Measurements from ENCODE around the gene NPBWR2.

The NPBWR2 gene

DNA sequence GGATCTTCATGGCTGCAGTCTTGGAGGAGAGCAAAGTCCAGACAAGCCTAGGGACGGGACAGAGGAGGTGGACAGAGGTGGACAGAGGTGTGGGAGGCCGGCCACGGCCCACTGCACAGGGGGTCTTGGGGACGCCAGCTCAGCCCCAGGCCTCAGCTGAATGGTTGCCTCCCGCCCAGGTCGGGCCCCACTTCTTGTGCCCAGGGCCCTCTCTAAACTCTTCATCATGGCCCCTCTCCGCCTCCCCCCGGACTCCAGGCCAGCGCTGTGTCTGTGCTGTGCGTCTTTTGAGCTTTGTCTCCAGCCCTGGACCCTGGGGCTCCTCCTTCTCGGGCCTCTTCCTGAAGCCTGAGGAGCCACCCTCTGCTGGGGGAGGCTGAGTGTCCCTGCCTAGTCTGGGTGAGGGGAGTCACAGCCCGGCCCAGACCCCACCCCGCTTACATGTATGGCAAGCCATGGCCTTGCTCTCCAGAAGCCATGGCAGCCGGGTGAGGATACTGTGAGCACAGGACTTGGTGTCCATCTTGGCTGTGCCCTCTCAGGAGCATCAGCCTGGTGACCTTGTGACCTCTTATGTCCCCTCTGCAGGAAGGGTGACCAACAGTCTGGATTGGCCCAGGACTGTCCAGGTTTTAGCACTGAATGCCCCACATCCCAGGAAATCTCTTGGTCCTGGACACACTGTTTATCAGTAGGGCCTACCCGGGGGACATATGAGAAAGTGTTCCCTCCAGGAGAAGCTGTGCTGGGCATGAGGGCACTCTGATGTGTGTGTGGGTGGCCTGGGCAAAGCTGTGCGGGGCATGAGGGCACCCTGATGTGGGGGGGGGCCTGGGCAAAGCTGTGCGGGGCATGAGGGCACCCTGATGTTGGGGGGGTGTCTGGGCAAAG is 9.4 kb upstream of the NPBWR2 start:
- no peak for DNase-seq (ENCODE audit: low read depth in 2 of 2)

DNA sequence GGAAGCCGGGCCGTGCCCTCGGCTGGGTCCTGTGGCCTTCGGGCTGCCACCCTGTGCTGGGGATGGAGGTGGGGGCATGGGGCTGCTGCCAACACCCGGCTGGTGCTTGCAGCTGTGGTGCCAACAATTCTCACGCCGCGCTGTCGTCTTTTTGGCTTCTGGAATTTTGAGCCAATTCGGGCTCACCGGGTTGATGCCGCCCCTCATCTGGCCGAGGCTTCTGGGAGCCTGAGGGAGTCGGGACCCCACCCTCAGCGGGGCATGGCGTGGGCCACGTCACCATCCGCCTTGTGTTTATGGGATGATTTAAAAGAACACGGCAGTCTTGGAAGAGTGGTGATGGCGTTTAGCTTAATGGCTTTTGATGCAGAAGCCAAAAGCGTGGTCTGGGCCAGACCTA is 8.7 kb upstream of the NPBWR2 start:
- DNase-seq (ENCODE audit: low read depth in 2 of 2) = no peak

DNA sequence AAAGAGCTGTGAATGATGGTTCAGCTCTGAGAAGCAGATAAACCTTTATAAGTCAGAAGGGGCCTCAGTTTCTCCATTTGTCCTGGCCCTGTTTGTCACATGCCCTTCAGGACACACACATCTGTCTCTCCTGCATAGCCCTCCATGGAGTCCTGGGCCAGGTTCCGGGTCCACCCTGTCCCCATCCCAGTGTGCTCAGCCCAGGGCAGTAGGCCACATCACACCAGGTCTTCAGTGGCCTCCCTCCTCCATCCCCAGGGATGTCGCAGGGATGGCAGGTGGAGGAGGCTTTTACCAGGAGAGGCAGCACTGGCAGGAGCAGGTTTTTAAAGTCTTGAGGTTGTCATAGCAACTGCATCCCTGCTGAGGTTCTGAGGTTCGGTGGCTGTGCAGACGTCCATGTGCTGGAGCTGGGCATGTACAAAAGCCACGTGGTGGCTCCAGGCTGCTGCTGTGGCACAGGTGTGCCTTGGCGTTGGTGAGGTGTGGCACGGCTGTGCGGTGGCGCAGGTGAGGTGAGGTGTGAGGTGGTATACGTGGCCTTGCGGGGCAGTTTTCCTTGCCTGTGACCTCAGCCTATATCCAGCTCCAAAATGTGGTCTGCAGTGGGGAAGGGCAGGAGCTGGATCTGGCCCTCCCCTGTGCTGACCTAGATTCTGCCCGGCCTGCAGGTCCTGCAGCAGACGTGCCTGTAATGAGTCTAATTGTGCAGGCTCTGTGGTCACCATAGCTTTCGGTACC is 8.0 kb upstream of the NPBWR2 start:
- DNase-seq (ENCODE audit: low read depth in 2 of 2) = no peak

DNA sequence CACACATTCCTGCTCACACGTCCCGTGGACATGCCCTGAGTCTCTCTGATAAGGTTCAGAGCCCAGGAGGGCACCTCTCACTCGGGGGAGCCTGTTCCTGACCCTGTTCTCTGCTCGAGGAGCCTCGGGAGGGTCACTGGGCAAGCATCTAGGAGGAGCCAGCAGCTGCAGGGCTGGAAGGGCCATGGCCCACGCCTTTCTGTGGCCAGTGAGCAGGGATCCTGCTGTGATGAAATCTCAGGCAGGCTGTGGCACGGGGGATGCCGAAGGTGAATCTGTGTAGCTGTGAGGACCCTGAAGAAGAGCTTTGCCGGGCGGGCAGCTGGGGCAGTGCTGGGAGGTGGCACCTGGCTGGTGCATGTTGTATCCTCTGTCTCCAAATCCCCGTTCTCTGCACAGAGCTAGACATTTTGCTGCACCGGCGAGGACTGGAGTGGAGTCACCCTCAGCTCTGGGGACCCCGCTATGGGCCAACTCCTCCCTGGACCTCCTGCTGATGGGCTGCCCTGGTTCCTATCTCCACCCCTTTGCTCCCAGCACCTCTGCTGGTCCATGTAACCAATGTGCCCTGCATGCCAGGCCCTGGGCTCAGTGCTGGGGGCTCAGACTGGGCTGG is 7.1 kb upstream of the NPBWR2 start:
- DNase-seq (ENCODE audit: low read depth in 2 of 2) = no peak

DNA sequence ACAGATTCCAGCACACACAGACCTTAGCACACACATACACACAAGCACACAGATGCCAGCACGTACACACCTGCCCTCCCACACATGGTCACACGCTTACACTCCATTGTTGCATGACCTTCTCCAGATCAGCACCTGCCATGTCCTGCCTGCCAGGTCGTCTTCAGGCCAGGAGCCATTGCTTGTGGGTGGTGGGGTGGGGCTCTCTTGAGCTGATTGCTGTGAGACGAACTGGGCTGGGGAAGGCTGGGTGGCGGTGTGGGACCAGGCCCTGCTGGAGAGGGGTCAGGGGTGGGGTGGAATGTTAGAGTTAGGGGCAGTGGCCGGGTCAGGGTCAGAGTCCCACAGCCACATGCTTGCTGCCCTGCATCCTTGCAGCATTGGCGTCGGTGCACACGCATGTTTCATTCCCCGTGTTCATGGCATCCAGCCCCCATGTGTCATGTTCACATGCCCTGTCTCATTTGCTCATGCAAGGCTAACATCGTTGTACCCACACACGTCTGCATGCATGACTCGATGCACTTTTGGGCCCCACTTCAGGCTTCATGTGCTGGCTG is 6.5 kb upstream of the NPBWR2 start:
- no peak for DNase-seq (ENCODE audit: low read depth in 2 of 2)

DNA sequence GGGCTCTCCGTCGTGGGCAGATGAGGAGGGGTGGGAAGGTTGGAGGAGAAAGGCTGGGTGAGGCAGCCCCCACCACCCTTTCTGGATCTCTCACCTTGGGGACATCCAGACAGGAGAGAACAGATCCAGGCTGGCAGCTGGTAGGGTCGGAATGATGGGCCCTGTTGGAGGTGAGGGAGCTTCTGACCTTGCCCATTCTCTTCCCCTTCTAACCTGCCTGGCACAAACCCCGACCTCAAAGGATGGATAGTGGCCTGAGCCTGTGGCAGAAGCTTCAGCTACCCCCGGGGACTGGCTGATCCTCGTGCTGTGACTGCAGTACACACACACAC is 6.0 kb upstream of the NPBWR2 start:
- no peak for DNase-seq (ENCODE audit: low read depth in 2 of 2)

DNA sequence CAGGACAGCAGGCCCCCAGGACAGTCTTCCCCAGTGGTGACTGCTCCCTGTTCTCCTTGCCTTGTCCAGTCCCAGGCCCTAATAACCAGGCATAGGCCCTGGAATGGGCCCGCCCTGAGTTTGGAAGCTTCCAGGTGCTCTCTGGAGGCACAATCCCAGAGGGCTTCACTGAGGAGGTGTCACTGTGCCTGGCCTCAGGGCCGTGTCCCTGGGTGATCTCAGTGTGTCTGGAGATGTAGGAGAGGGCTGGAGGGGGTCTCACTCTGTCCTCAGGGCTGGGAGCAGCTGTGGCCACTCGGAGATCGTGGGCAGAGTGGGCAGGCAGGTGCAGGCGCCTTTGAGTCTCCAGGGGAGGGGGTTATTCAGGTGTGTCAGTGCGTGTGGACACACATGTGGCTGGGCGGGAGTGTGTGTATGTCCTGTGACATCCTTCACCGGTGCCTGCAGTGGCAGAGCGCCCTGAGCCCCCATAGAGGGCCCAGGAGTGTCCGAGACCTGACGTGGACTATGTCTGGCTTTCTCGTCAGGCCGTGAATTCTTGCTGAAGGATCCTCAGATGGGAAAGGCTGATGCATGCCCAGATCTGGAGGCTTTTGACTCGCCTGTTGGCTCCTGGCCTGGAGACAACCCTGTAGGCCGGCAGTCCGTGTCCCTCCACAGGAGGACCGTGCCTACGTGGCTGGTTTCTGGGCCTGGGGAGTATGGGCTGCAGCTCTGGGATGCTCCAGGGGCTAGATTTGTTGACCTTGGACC is 5.5 kb upstream of the NPBWR2 start:
- no peak for DNase-seq (ENCODE audit: low read depth in 2 of 2)

DNA sequence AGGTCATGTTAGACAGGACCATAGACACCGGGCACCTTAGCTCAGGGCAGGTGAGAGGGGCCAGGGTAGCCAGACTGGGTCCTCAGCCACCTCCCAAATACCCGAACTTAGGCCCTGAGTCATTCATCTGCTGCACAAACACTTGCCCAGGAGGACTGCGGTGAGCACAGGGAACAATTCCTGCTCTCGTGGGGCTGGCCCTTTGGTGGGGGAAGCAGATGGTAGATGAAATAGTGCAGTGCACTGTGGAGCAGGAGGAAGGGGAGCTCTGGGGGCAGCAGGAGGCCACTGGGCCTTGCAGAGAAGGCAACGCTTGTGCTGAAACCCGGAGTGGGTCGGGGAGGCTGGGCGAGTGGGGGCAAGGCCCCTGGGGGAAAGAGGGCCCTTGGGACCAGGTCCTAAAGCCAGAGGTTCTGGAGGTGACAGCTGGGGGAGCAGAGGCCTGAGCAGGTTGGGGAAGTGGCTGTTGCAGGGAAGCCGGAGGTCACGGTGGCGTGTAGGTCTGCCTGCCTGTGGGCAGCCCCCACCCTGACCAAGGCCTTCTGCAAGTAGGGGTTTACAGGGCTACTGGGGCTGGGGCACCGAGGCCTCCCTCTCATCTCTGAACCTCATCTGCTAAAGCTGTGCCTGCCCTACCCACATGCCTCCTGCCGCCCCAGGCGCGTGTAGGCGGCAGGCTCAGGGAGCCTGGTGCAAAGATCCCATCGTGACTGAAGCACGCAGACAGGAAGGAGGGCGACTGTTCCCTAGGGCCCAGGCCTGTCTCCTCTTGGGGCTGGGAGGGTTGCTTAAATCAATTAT is 4.7 kb upstream of the NPBWR2 start:
- DNase-seq (ENCODE audit: low read depth in 2 of 2) = no peak

DNA sequence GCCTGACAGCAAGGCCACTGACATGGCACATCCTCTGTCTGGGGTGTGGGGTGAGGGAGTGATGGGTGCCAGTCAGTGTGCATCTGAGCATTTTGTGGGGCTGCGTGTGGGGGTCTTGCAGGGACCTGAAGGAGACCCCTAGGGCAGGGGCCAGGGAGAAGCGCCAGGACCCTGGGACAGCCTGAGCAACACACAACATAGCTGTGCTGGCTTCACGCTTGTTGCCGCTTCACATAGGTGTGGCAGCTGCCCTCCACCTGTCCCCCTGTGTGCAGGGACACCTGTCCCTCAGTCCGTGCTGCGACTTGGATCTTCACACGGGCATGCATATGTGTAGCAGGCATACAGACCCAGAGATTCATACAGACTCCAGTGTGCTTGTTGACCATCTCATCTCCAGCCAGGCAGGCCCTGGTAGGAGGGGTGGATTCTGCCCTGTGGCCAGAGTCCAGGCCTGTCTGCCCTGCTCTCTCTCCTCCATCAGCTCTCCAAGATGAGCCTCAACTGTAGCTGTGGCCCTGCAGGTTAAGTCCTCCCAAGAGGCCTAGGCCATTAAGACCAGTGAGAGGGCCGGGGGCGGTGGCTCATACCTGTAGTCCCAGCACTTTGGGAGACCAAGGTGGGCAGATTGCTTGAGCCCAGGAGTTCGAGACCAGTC is 3.2 kb upstream of the NPBWR2 start:
- no peak for DNase-seq (ENCODE audit: low read depth in 2 of 2)

DNA sequence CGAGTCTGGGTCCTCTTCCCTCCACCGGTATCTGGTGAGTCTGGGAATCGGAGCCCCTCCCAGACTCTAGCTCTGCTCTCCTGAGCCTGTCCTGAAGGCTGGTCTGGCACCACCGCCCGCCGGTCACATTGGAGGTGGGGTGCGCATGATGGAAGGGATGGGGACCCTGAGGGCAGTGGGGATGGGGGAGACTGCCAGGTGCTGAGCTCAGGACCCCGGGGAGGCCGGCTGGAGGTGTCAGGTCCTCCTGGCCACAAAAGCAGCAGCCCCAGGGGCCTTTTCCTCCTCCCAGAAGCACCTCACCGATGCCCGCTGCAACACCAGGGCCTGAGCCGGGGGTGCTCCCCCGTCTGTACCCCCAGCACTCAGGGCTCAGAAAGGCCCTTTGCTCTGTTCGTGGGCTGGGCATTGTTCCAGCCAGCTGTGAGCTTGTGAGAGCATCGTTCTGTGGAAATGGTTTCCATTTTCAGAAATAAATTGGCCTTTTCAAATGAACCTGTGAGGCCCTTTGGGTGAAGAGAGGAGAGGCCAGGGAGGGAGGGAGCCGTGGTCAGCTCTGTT is 2.5 kb upstream of the NPBWR2 start:
- DNase-seq (ENCODE audit: low read depth in 2 of 2) = no peak

DNA sequence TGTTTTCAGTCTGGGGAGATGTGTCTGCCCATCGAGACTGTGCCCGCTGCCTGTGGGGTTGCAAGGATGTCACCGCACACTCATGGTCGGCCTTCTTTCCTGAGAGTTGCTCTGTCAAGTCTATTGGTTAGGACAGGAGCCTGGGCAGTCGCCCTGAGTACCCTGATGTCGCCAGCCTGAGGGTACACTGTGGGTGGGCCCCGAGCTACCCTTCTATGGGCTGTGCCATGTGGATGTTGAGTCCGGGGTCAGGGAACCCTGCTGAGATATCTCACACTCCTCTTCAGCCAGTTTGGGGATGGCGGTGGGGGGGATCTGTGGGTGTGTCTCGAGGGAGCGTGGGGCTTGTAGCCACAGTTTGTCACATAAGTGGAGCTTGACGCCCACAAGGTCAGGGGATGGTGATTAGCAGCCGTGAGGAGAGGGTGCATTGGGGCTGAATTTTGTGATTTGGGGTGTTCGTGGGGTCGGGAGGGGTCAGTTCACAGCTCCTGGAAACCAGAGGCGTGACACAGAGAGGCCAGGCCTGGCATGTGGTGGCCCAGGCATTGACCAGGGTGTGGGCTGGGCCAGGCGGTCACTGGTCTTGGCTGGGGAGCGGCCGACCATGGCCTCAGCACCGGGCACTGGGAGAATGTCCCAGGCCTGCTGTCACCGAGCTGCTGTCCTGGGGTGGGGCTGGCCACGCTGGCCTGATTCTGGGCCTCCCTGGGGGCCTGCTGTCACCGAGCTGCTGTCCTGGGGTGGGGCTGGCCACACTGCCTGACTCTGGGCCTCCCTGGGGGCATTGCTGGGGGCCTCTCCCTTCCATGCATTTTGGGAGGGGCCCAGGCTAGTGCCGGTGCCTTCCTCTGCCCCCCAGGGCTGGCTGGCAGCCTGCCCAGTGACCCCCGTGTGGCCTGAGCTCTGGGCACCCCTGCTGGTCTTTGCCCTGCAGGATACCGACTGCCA is 1.6 kb upstream of the NPBWR2 start:
- DNase-seq (ENCODE audit: low read depth in 2 of 2) = no peak

DNA sequence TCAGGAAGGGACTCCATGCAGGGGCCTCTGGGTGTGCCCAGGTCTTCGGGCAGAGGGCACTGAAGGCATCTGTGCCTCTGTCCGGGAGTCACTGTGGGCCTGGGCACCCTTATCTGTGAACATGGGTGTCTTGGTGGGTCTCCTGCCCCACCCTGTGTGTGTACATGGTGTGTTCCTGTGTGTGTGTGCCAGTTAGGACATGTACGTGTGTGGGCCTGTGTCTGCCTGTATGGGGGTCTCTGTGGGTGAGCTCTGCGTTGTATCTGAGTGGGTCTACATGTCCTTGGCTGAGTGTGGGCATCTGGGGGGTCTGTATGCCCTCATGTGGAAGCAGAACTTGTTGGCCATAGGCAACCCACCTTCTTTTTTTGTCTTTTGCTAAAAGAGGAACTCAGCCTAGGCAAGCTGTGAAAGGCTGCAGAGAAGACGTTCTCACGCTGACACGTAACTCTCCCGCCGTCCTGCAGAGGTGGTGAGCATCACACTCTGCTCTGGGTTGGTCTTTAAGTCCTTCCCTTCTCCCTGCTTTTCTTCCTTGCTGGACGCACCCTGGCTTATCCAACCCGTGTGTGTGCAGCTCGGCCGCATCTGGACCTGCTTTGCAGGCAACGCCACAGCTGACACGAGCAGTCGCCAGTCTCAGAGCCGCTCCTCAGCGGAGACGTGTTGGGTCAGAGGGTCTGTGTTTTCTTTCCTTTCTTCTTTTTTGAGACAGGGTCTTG is 532 bp upstream of the NPBWR2 start:
- DNase-seq (ENCODE audit: low read depth in 2 of 2) = no peak

DNA sequence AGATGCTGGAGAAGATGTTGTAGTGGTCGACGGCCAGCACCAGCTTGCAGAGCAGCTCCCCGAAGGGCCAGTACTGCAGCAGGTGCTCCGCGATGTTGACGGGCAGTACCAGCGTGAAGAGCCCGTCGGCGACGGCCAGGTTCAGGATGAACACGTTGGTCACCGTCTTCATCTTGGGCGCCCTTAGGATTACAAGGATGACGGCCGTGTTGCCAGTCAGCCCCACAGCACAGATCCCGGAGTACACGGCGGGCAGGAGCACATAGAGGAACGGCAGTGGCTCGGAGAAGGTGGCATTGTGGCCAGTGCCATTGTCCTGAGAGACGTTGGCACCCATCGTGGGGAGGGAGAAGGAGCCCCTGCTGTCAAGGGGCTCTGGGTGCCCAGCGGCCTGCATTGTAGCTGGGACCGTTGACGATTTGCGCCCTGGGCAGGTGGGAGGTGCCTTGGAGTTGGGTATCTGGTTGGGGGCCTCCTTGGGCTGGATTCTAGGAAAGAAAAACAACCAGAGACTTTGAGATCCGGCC is 867 bp downstream of the NPBWR2 start:
- no peak for DNase-seq (ENCODE audit: low read depth in 2 of 2)

DNA sequence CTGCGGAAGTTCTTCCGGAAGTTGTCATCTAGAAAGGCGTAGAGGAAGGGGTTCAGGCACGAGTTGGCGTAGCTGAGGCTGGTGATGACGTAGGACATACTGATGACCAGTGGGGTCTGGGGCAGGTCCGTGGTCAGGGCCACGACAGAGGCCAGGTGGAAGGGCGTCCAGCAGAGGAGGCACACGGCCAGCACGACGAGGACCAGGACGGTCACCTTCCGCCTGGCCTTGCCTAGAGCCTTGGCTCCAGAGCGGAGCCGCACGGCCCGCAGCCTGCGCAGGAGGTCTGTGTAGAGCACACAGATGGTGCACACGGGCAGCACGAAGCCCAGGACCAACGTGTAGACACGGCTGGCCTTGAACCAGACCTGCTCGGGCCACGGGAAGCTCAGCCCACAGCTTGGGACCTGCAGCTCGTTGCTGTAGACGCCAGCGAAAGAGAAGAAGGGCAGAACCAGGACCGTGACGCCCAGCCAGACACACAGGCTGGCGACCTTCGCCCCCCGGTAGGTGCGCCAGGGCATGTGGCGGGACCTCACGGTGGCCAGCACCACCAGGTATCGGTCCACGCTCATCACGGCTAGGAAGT is 1.4 kb downstream of the NPBWR2 start:
- DNase-seq (ENCODE audit: low read depth in 2 of 2) = no peak

DNA sequence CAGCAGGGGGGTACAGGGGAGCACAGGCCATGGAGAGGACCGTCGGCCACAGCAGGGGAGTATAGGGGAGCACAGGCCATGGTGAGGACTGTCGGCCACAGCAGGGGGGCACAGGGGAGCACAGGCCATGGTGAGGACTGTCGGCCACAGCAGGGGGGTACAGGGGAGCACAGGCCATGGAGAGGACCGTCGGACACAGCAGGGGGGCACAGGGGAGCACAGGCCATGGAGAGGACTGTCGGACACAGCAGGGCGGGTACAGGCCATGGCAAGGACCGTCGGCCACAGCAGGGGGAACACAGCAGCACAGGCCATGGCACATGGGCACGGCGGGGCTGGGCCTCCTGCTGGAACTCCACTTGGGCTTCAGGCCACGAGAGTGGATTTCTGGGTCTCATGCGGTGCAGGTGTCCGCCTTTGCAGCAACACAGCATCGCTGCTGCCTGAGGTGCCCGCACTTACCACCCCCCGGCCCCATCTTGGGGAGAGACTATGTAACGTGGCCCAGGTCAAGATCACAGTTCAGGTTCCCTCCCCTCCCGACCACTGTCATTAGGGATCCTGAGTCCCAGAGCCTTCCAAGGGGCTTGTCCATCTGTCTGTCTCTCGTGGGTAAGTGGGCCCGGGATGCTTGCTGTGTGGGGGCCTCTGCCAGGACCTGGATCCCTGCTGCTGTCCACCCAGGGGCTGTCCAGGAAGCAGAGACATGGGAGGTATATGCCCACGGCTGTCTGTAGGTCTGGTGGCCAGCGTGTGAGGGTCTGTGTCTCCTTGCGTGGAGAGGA is 2.5 kb downstream of the NPBWR2 start:
- DNase-seq (ENCODE audit: low read depth in 2 of 2) = no peak

DNA sequence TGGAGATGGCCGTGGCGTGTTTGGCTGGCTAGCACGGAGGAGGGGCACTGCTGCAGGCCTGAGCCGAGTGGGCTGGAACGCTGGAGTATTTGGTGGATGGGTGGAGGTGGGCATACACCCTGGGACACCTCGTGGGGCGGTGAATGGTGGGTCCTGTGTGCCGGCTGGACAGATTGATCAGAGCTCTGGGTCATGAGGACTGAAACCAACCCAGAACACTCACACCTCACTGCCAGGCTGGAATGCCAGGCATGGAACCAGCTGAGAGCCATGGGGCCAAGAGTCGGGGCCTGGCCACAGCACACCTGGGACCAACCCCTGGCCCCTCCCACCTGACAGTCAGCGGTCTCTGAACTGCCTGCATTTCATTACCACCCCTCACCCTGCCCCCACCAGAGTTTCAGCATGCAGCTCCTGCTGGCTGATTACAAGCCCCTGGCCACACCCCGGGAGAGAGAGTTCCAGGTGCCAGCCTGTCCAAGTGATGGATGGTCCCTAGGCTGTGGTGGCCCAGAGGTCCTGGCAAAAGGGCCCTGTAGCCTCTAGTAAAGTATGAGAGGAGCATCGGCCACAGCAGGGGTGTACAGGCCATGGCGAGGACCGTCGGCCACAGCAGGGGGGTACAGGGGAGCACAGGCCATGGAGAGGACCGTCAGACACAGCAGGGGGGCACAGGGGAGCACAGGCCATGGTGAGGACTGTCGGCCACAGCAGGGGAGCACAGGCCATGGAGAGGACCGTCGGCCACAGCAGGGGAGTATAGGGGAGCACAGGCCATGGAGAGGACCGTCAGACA is 3.3 kb downstream of the NPBWR2 start:
- DNase-seq (ENCODE audit: low read depth in 2 of 2) = no peak

Data from fibroblast of skin of left quadriceps (primary cell).